Activated naive CD4-positive, alpha-beta T cell treated with anti-CD3 and anti-CD28 coated beads, Interleukin-2, amount 10 ng/mL, durations not matched to agents 7 days and 5 days (primary cell): ENCODE measurements around the gene WDR18.
A peak's percentile ranks its signal among the peaks of the same experiment; 100 is the strongest.
"Not testable (repeated sequence)": the region's sequence is repeated elsewhere in the genome, so short reads cannot be mapped to it uniquely, and the experiment has no call there.

Experiments used
- CTCF ChIA-PET: fragments of 350-600 bp; sonication (Branson Sonifier 250); formaldehyde crosslinking; loops from one replicate; lab custom pipeline; 2021; ENCODE audit warnings: antibody characterized with exemption; lab: Charles Lee
- DNase-seq: peaks from one replicate; pipeline ENCODE4 v3.0.0-alpha.2; 2020
- H3K27ac Mint-ChIP-seq: one replicate; pipeline ENCODE4 v1.8.0; 2021; ENCODE audit warnings: mild to moderate bottlenecking, moderate library complexity, mixed read lengths
- H3K27me3 Mint-ChIP-seq: one replicate; pipeline ENCODE4 v1.8.0; 2021; ENCODE audit warnings: mild to moderate bottlenecking, mixed read lengths
- H3K36me3 Mint-ChIP-seq: one replicate; pipeline ENCODE4 v1.8.0; 2021; ENCODE audit warnings: mixed read lengths
- H3K4me1 Mint-ChIP-seq: one replicate; pipeline ENCODE4 v1.8.0; 2021; ENCODE audit warnings: mixed read lengths
- H3K4me3 Mint-ChIP-seq: one replicate; pipeline ENCODE4 v1.8.0; 2021; ENCODE audit warnings: mild to moderate bottlenecking, moderate library complexity, mixed read lengths
- H3K9me3 Mint-ChIP-seq: one replicate; pipeline ENCODE4 v1.8.0; 2021; ENCODE audit warnings: mixed read lengths

WDR18 gene

GRCh38 chr19:1017906-1018305 lies 33.8 kb downstream of the WDR18 start:
- Mint-ChIP-seq H3K27ac (peak overlapping the region; percentile 45), H3K27me3 (peaks cover 3% of the 10 kb centered on the region), H3K36me3 (peaks cover 17% of the 10 kb centered on the region), H3K4me3 (no peak overlapping the region), H3K9me3 (no peaks in the 10 kb centered on the region), H3K4me1 (peaks cover 45% of the 10 kb centered on the region)
- CTCF ChIA-PET: interaction anchor here (0.5 kb wide), 1 partner anchor 161 kb away, joined by 4 read pairs; no protein-coding TSS in a partner anchor
- DNase-seq: no peak

GRCh38 chr19:1018393-1018792 lies 34.2 kb downstream of the WDR18 start:
- Mint-ChIP-seq H3K9me3 (no peaks in the 10 kb centered on the region), H3K27me3 (peaks cover 3% of the 10 kb centered on the region), H3K4me3 (peak overlapping the region; percentile 95), H3K4me1 (peaks cover 45% of the 10 kb centered on the region), H3K36me3 (peaks cover 17% of the 10 kb centered on the region), H3K27ac (no peak overlapping the region)
- CTCF ChIA-PET: interaction anchor here (0.5 kb wide), 1 partner anchor 162 kb away, joined by 4 read pairs; no protein-coding TSS in a partner anchor
- no peak for DNase-seq

DNA sequence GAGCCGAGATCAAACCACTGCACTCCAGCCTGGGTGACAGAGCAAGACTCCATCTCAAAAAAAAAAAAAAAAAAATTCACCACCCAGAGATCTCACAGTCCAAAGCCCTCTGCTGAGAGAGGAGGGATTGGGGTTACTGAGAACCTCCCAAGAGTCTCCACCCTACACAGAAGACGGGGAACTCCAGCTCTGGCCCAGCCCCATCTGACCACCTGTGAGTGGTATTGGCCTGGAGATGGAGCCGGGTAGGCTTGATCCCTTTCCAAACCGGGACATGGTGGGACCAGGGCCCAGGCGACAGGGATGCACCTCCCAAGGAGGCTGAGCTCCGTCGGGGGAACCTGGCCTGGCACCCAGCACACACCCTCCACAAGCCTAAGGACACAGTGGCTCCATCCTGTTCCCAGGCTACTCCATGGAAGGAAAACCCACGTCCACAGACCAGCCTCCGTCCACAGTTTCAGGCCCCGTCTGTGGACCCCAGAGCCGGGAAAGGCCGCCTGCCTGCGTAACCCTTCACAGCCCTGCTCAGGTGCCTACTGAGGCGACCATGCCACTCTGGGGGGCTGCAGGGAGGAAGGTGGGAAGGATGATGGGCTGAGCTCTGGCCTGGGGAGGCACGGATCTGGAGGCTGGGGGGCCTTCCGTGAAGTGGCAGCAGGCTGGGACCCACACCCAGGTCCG lies 34.9 kb downstream of the WDR18 start:
- Mint-ChIP-seq H3K4me1 (peaks cover 45% of the 10 kb centered on the region), H3K9me3 (no peaks in the 10 kb centered on the region), H3K4me3 (peak overlapping the region; percentile 95), H3K27me3 (peaks cover 3% of the 10 kb centered on the region), H3K27ac (peak overlapping the region; percentile 92), H3K36me3 (peaks cover 16% of the 10 kb centered on the region)
- CTCF ChIA-PET: no interaction called here
- no peak for DNase-seq

DNA sequence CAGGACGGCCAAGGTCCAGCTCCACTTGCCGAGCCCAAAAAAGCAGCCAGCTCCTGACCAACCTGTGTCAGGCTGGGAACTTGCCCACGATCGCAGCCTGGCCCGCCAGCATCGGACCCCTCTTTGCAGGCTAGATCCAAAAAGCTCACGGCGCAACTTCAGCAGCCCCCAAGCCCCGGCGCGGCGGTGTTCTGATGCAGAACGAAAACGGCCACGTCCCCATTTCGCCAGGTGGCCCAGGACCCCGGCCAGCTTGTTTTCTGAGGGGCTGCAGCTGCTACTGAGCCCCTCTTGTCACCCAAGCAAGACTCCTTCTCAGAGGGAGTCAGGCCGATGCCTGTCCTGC lies 35.4 kb downstream of the WDR18 start:
- Mint-ChIP-seq H3K27me3 (peaks cover 3% of the 10 kb centered on the region), H3K4me1 (peaks cover 43% of the 10 kb centered on the region), H3K4me3 (peak overlapping the region; percentile 95), H3K36me3 (peaks cover 14% of the 10 kb centered on the region), H3K27ac (peak overlapping the region; percentile 92), H3K9me3 (no peaks in the 10 kb centered on the region)
- no peak for DNase-seq
- CTCF ChIA-PET: no interaction called here

GRCh38 chr19:1019980-1020867 lies 36.1 kb downstream of the WDR18 start:
- H3K36me3 Mint-ChIP-seq: peaks cover 14% of the 10 kb centered on the region
- peak overlapping the region; percentile 95 for H3K4me3 Mint-ChIP-seq
- peak overlapping the region; percentile 92 for H3K27ac Mint-ChIP-seq
- H3K27me3 Mint-ChIP-seq: peaks cover 3% of the 10 kb centered on the region
- no peaks in the 10 kb centered on the region for H3K9me3 Mint-ChIP-seq
- CTCF ChIA-PET: no interaction called here
- peak; percentile 60 for DNase-seq
- H3K4me1 Mint-ChIP-seq: peaks cover 45% of the 10 kb centered on the region

DNA sequence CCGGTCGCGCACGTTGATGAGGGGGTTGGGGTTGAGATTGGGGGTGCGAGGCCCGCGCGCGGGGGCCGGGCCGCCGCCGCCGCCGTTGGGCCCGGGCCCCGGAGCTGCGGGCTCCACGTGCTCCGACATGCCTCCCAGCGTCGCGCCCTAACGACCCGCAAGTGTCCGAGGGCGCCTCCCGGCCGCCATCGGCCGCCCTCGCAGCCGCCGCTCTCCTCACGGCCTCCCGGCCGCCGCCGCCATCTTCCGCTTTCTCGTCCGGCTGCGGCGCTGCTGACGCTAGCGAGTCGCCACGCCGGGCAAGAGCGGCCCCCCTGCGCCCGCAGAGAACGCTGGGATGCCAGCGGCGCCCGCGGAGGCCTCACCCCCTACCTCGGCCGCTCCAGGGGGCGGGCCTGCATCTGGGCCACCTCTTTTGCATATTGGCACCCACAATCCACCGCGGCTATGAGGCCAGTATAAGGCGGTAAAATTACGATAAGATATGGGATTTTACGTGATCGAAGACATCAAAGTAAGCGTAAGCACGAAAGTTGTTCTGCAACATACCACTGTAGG lies 36.8 kb downstream of the WDR18 start, which contains the start of gene TMEM259:
Gene TMEM259, minus strand, starts transcription at position 256 of the 558 bp plus-strand sequence. Its CDS starts 127 bp downstream, at position 129.
- CTCF ChIA-PET: no interaction called here
- Mint-ChIP-seq H3K27ac (peak within 1 kb of the TSS; percentile 99), H3K4me1 (peaks cover 47% of the 10 kb centered on the region), H3K9me3 (no peaks in the 10 kb centered on the region), H3K4me3 (peak within 1 kb of the TSS; percentile 95), H3K27me3 (peaks cover 3% of the 10 kb centered on the region), H3K36me3 (peaks cover 14% of the 10 kb centered on the region)
- peak; percentile 98 for DNase-seq

GRCh38 chr19:1023883-1024188 lies 39.7 kb downstream of the WDR18 start:
- H3K36me3 Mint-ChIP-seq: peaks cover 18% of the 10 kb centered on the region
- H3K4me1 Mint-ChIP-seq: peaks cover 29% of the 10 kb centered on the region
- DNase-seq, H3K4me3 Mint-ChIP-seq, H3K27ac Mint-ChIP-seq, H3K9me3 Mint-ChIP-seq, H3K27me3 Mint-ChIP-seq, CTCF ChIA-PET: not testable (repeated sequence)

GRCh38 chr19:1025080-1025479 lies 40.9 kb downstream of the WDR18 start:
- not testable (repeated sequence) for H3K27me3 Mint-ChIP-seq, DNase-seq, H3K27ac Mint-ChIP-seq, H3K9me3 Mint-ChIP-seq
- peaks cover 19% of the 10 kb centered on the region for H3K36me3 Mint-ChIP-seq
- peaks cover 30% of the 10 kb centered on the region for H3K4me1 Mint-ChIP-seq
- CTCF ChIA-PET: interaction anchor here (0.9 kb wide), 1 partner anchor 103 kb away, joined by 3 read pairs; no protein-coding TSS in a partner anchor
- H3K4me3 Mint-ChIP-seq: peak overlapping the region; percentile 47

GRCh38 chr19:1025960-1026782 lies 42.0 kb downstream of the WDR18 start, which contains the start of gene CNN2:
TSS of gene CNN2 (plus strand) at chr19:1026608. CDS start at chr19:1026662, 54 bp downstream.
- Mint-ChIP-seq H3K27ac (peak within 1 kb of the TSS; percentile 94), H3K36me3 (peaks cover 24% of the 10 kb centered on the region), H3K4me1 (peaks cover 40% of the 10 kb centered on the region), H3K27me3 (no peaks in the 10 kb centered on the region), H3K4me3 (peak within 1 kb of the TSS; percentile 97), H3K9me3 (no peaks in the 10 kb centered on the region)
- peak; percentile 82 for DNase-seq
- CTCF ChIA-PET: interaction anchor here (0.6 to 1.5 kb wide), 4 partner anchors 39 to 241 kb away, joined by 3 to 4 read pairs (median 3); no protein-coding TSS in a partner anchor

DNA sequence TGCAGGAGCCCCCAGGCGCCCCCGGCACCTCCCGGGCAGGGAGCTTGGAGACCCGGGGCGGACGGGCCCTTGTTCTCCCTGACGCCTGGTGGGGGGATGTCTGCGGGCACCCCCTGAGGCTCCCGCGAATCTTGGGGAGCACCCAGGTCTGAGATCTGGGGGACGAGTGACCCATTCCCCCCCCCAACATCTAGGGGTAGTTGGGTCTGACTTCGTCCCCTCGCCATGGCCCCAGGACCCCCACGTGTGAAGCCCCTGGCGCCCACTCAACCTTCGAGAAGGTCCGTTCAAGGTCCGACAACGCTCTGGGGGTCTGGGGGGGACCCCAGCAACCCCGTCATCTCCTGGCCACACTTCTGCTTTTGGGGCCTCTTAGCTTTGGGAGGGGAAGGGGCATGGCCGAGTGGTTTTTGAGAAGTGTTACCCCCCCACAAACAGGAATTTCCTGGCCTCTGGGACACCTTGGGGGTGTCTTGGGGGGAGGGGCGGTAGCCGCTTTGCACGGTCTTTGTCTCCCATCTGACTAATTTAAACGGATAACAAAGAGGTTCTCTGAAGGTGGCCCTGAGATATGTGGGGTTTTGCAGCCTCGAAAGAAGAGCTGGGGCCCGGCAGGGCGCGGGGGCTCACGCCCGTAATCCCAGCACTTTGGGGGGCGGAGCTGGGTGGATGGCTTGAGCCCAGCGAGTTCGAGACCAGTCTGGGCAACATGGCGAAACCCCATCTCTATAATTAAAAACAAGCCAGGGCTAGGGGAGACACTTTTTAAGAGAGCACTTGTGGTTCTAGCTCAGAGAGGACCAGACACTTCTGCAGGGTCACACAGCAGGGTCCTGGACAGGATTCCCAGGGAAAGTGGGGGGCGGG lies 42.9 kb downstream of the WDR18 start:
- CTCF ChIA-PET: interaction anchor here (0.6 to 1.5 kb wide), 3 partner anchors 38 to 240 kb away, joined by 3 to 4 read pairs (median 3); no protein-coding TSS in a partner anchor
- Mint-ChIP-seq H3K27ac (peak overlapping the region; percentile 94), H3K4me1 (peaks cover 38% of the 10 kb centered on the region), H3K4me3 (peak overlapping the region; percentile 97), H3K27me3 (no peaks in the 10 kb centered on the region), H3K9me3 (no peaks in the 10 kb centered on the region), H3K36me3 (peaks cover 24% of the 10 kb centered on the region)
- DNase-seq: peak; percentile 59

- peak overlapping the region; percentile 94 for H3K27ac Mint-ChIP-seq
- CTCF ChIA-PET: interaction anchor here (1.1 kb wide), 1 partner anchor 213 kb away, joined by 3 read pairs; no protein-coding TSS in a partner anchor
- peaks cover 29% of the 10 kb centered on the region for H3K36me3 Mint-ChIP-seq
- no peaks in the 10 kb centered on the region for H3K27me3 Mint-ChIP-seq
- DNase-seq: peak; percentile 48
- H3K4me3 Mint-ChIP-seq: peak overlapping the region; percentile 97
- H3K4me1 Mint-ChIP-seq: peaks cover 38% of the 10 kb centered on the region
- H3K9me3 Mint-ChIP-seq: no peaks in the 10 kb centered on the region
Measured at GRCh38 chr19:1027650-1028061, 43.5 kb downstream of the WDR18 start.

DNA sequence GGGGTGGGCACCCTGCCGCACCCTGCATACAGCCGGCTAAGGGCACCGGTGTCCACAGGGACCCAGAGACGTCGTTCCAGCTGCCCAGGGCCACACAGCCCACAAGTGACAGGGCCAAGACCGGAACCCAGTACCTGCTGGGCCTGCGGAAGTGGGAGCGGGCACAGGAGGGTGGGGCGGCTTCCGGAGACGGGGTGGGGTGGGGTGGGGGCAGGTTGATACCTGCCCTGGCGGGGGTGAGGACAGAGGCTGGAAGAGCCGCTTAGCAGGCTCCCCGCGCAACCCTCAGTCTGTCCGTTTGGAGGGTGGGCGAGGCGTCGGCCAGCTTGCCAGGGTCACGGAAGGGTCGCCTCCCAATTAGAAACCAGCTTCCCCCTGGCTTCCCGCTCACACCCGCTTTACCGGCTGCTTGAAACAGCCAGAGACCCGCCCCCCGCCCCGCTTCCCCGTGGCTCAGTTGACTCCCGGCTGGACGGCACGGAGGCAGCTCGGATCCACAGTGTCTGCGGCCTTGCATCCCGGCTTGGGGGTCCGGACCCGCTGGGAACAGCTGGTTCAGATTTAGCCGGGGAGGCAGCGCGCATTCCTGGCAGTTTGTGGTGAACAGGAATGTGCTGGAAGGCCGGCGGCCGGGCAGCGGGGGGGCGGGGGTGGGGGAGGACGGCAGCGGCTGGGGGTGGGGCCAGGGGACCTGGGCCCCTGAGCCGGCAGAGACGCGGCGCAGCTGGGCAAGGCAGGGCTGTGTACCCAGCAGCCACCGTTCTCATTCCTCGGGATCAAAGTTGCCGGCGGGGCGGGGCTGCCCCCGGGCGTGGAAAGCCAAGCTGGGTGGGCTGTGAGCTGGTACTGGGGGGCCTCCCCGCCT lies 44.1 kb downstream of the WDR18 start:
- Mint-ChIP-seq H3K4me1 (peaks cover 43% of the 10 kb centered on the region), H3K9me3 (no peaks in the 10 kb centered on the region), H3K36me3 (peaks cover 33% of the 10 kb centered on the region), H3K27me3 (no peaks in the 10 kb centered on the region), H3K27ac (peak overlapping the region; percentile 93), H3K4me3 (peak overlapping the region; percentile 97)
- DNase-seq: peak; percentile 79
- CTCF ChIA-PET: interaction anchor here (0.9 to 1.1 kb wide), 4 partner anchors 11 to 212 kb away, joined by 3 to 4 read pairs (median 3); partner anchors contain the start of gene ABCA7
